Activated gamma-delta T cell (primary cell): ENCODE results near the gene PCBP3.
"Not testable (repeated sequence)": the region's sequence is repeated elsewhere in the genome, so short reads cannot be mapped to it uniquely, and the experiment has no call there.

ENCODE experiments used
- DNase-seq: peaks from one replicate; lab custom pipeline; 2025; lab: John Stamatoyannopoulos, UW

The PCBP3 gene

DNA sequence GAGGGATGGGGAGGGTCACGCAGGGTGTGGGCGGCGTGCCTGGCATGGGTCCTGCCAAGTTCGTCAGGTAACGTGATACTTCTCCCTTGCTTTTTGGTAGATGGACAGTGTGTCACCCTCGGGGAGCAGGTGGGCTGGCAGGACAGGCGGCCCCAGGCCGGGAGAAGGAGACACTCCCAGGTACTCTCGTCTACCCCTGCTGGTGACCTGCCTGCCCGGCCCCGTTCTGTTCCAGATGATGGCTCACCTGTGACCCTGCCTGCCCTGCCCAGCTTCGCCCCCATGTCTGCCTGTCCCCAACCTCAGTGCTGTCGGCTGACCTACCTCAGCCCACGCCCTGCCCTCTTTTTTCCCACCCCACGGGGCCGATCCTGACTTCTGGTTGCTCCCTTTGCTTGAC is 144.7 kb downstream of the PCBP3 start:
- DNase-seq, result no peak

DNA sequence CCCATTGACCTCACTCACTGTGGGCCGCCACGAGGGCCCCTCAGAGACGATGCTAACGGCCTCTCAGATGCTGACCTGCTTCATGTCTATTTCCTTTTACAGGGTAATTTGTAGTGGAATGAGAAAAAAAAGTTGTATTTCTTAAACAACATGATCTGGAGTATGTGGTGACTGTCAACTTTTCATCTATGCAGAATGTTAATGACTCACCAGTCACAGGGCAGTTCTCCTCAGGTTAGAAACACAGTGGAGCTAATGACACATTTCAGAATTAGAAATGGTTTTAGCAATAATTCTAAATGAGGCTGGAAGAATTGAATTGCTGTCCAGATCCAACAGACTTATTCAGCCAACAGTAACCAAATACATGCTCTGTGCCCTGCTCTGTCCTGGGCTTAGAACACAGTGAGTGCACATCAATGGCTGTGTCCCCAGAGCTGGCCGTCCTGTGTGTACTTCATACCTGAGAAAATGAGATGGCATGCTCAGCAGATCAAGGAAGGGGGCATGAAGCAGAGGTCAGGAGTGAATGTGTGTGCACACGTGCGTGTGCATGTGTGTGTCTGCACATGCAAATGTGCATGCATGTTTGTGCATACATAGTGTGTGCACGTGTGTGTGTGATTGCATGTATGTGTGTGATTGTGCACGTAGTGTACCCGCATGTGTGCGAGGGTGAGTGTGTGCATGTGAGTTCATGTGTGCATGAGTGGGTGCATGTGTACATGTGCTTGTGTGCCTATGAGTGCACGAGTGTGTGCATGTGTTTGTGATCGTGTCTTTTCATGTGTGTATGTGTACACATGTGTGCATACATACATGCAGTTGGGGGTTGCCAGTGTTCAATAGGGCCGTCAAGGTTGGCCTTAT is 145.3 kb downstream of the PCBP3 start:
- no peak for DNase-seq

GRCh38 chr21:45790427-45790826 is 146.9 kb downstream of the PCBP3 start:
- DNase-seq, result no peak

- no peak for DNase-seq
Measured at GRCh38 chr21:45791562-45792418, 148.3 kb downstream of the PCBP3 start.

DNA sequence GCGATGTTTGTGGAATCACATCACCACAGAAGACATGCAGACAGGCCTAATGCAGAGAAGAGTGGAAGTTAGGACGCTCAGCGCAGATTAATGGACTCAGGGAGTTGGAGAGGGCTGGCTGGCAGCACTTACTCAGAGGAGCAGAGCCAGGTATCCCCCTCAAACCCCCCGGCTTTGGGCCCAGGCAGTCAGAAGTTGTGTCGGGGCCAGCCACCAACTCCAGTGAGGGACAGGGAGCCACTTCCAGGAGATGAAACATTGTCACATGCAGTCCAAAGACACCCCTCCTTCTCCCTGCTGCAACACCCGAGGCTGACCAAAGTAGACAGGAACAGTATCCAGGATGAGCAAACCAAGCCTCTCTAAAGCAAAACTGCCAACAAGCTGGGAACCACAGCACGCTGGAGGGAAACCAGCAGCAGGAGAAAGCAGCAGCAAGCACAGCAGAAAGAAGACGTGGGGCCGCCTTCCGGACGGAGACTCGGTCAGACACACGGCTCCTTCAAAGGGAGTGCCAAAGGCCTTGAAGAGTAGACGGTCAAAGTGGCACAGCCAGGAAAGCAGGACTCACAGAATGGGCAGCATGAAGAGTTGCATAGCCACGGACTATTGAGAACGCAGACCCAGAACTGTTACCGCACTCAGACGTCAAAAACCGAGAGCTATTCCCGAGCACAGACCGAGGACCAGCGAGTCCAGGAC is 149.3 kb downstream of the PCBP3 start:
- DNase-seq, result no peak

DNA sequence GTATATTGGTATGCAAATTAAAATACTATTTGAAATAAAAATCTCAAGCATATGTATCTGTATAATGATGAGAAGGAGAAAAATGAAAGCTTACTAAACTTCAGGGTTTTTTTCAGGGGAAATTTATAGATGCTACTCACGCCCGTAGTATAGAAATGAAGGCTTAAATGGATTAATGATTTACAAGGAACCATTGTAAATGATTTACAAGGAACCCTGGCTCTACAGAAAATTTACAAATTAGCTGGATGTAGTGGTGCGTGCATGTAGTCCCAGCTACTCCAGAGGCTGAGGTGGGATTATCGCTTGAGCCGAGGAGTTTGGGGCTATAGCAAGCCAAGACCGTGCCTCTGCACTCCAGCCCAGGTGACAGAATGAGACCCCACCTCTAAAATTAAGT is 150.5 kb downstream of the PCBP3 start:
- DNase-seq, result no peak

GRCh38 chr21:45796003-45796402 is 152.5 kb downstream of the PCBP3 start:
- no peak for DNase-seq

DNA sequence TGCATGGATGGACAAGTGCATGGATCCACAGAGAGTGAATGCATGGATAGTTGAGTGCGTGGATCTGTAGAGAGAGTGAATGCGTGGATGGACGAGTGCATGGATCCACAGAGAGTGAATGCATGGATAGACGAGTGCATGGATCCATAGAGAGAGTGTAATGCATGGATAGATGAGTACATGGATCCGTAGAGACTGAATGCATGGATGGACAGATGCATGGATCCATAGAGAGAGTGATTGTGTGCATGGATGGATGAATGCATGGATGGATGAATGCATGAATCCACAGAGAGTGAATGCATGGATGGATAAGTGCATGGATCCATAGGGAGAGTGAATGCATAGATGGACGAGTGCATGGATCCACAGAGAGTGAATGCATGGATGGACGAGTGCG is 153.8 kb downstream of the PCBP3 start:
- DNase-seq, result no peak

DNA sequence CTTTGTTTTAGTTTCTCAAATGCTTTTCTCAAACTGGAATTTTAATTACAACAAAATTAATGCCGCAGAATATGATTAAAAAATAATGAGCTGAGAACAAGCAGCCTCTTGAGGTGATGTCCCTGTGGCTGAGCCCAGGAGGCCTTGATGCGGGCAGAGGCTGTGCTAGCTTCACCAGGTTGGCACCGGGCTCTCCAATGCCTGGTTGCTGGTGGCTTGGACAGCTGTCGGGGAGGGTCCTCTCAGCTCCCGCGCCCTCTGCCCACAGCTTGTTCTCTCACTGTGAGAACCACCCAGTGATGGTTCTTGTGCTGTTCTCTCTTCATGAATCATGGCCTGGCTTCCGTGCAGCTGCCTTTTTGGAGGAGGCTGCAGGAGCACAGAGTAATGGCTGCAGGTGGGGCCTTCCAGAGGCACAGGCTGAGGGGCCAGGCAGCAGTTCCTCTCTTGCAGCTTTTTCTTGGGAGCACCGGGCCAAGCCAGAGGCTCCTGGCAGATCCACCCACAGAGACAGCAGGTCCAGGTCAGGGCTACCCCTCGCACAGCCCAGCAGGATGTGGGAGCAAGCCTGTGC is 156.3 kb downstream of the PCBP3 start:
- no peak for DNase-seq

DNA sequence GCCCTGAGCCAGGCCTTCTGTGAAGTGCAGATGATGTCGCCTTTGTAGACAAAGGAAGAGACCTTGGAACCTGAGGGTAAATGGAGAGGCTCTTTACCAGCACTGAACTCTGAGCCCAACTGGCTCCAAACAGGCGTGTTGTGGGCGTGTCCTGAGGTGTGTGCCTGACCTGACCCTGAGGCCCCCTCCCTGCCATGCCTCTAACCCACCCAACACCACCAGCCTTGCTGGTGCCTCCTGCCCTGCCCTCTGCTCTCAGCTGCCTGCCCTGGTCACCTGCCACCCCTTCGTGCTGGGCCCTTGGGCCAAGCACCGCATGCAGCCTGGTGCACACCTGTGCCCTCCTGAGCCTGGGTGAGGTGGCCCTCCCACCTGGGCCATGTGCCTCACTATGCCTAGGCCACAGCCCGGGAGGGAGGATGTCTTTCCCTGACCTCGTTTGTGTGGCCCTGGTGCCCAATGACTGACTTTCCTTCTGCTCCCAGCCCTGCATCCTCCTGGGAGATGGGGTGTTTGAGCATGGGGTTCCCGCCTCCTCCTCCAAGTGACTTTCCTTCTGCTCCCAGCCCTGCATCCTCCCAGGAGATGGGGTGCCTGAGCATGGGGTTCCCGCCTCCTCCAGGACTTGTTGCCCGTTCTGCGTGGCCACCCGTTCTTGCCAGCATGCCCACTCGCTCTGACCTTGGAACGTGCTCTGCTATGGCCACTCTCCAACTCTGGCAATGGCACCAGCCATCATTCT is 157.0 kb downstream of the PCBP3 start:
- DNase-seq, result no peak

DNA sequence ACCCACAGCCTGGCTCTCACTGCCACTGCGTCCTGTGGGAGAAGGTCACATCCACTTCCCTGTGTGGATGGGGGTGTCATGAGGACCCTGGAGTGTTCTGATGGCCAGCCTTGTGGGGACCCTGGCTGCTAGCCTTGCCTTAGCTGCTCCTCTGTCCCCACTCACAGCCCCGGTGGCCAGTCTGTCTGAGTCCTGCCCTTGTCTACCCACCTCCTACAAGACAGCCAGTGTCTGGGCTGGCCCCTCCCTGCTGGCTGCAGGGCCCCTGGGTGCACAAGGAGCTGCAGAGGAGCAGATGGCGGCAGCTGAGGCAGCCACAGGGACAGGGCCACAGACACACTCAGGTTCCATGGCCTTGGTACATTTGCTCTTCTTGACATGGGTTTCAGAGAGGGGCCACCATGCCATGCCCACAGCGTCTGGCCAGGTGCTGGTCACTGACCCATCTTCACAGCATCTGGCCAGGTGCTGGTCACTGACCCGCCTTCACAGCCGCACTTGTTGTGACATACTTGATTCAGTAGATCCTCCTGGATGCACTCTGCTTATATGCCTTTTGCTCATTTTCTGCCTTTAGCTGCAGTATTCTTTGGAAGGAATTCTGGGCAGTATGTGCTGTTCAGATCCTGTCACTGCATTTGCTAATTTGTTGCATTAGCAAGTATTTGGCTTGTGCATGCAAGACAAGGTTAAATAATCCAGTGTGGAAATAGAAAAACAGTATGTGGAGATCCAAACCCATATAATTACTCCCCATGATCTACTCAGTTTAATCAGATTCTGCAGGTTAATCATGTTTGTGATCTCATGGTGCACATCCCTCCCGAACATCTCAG is 157.8 kb downstream of the PCBP3 start:
- DNase-seq, result no peak

GRCh38 chr21:45801989-45802388 is 158.5 kb downstream of the PCBP3 start:
- no peak for DNase-seq

DNA sequence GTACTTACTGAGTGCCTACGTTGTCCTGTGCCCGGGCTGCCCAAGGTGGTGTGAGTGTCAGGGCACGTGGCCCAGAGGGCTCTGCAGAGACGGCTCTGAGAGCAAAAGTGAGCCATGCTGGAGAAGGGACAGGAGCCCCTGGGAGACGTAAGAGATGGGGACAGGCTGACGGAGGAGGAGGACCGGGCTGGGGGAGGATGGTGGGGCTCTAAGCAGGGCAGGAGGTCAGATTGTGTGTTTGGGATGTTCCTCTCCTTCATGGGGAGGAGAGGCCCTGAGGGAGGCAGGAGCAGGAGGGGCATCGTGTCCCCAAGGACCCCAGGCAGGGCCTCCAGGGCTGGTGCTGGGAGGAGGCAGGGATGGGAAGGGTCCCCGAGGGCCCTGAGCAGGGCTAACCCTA is 158.9 kb downstream of the PCBP3 start:
- DNase-seq, result no peak

- DNase-seq, result no peak
Measured at GRCh38 chr21:45802956-45803617, 159.6 kb downstream of the PCBP3 start.

DNA sequence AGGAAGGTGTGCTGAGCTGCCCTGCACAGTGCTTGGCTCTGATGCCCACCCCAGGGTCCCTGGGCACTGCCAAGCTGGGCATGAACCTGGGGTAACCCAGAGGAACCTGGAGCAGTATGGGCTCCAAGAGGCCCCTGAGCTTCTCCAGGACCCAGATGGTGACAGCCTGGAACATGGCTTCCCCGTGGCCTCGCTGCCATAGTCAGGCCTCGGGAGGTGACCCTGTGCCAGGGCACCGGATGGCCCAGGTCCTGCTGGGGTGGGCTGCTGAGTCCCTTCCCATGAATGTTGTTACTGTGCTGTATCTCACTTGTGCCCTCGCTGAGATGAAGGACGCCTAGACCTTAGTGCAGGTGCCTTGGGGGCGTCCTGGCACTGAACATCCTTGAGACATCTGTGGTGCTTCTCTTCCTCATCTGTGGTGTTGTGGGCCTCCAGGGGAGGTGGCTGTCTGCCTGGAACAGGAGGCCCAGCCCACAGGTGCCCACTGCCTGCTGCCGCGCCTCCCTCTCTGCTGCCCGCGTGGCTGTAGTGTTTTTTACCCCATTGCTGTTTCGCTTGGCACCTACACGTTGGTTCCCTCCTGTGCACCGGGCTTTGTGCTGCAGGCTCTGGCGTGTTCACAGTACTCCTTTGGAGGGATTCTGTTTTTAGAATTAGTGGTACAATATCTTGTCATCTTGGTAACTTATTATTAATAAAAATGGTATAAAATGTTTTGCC is 160.3 kb downstream of the PCBP3 start:
- no peak for DNase-seq

DNA sequence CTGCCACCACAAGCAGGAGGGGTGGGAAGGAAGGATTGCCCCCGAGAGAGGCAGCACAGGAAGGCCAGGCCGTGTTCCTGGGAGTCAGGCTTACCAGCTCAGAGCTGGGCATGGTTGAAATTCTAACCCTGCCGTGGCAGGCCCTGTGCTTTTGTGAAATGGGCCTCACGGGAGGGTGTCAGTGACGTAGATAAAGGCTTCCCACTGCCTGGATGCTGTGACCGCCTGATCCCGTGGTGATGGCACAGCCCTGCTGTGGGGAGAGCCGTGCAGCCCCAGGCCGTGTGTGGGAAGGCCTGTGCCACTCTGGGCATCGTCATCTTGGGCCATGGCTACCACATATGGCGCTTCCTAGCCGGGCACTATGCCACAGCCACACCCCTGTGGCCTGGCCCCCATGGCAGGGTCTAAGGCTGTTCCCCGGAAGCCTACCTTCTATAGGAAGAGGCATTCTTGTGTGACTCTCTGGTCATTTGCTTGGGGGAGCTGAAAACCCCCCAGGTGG is 161.3 kb downstream of the PCBP3 start:
- DNase-seq, result no peak

- DNase-seq, result no peak
Measured at GRCh38 chr21:45805321-45805720, 161.8 kb downstream of the PCBP3 start.

GRCh38 chr21:45806042-45806441 is 162.5 kb downstream of the PCBP3 start:
- no peak for DNase-seq

GRCh38 chr21:45808663-45809062 is 165.1 kb downstream of the PCBP3 start:
- DNase-seq, result not testable (repeated sequence)
